GM19099 (cell line): ENCODE measurements around the gene AICDA.

ENCODE experiments used
- POLR2A ChIP-seq: IDR thresholded peaks from 3 replicates; pipeline ENCODE4 v1.6.1; 2011; ENCODE audit warnings: low read depth; ENCODE audit not compliant: insufficient read length; ENCODE audit errors: extremely low read depth

Gene AICDA

DNA sequence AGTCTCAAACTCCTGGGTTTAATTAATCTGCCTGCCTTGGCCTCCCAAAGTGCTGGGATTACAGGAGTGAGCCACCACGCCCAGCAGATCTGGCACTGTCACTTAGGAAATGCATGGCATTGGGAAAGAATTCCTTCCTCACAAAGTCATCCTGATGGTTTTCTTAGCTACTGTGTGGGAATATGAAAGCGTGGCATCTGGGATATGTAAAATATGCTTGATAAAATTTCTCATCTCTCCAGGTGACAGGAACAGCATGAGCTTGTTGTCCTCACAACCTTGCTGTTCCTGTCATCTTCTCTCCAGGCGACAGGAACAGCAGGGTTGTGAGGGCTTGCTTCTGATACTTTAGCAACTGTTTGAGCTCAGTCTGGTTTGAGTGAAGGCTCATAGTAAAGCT is 16.1 kb upstream of the AICDA start:
- TF ChIP-seq POLR2A, result no peak

DNA sequence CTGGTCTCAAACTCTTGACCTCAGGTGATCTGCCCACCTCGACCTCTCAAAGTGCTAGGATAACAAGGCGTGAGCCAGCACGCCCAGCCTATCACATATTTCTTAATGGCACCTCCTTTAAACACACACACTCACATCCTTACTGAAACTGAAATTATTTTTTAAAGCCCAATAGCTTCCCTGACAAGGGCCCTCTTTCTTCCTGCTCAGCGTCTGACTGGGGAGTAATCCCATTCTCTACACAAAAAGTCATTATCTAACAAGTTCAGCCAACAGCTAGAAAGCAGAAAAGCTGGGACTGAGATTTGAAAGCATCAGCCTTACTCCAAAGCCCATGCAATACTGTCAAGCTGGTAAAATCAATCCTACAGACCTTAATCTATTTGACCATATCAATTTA is 10.0 kb upstream of the AICDA start:
- TF ChIP-seq POLR2A, result no peak

DNA sequence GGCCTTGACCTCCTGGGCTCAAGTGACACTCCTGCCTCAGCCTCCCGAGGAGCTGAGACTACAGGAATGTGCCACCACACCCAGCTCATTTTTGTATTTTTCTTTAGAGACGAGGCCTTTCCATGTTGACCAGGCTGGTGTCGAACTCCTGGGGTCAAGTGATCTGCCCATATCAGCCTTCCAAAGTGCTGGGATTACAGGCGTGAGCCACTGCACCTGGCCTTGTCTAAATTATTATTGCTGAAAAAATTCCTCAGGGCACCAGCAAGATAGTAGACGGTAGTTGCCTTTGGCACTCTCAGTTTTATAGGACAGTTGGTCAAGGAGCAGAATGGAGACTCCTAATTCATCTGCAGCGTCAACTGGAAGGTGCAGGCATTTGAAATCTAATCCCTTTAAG is 2.5 kb upstream of the AICDA start:
- TF ChIP-seq POLR2A, result no peak

GRCh38 chr12:8609061-8609570 is 3.5 kb downstream of the AICDA start:
- no peak for TF ChIP-seq POLR2A

GRCh38 chr12:8606890-8607289 is 5.8 kb downstream of the AICDA start:
- TF ChIP-seq POLR2A, result no peak

DNA sequence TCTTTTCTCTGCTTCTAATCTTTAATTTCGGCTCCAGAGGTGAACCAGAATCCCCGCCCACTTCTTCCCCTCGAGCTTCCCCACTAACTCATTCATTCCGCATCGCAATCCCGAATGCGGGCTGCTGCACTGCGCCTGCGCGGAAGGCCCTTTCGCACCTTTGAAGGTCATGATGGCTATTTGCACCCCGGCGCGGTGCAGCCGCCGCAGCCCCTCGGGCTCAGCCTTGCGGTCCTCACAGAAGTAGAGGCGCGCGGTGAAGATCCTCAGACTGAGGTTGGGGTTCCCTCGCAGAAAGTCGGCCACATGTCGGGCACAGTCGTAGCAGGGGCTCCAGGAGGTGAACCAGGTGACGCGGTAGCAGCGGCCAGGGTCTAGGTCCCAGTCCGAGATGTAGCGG is 7.6 kb downstream of the AICDA start:
- no peak for TF ChIP-seq POLR2A

GRCh38 chr12:8603856-8604255 is 8.8 kb downstream of the AICDA start:
- TF ChIP-seq POLR2A, result no peak

- TF ChIP-seq POLR2A, result no peak
Measured at GRCh38 chr12:8603286-8603685, 9.4 kb downstream of the AICDA start.

DNA sequence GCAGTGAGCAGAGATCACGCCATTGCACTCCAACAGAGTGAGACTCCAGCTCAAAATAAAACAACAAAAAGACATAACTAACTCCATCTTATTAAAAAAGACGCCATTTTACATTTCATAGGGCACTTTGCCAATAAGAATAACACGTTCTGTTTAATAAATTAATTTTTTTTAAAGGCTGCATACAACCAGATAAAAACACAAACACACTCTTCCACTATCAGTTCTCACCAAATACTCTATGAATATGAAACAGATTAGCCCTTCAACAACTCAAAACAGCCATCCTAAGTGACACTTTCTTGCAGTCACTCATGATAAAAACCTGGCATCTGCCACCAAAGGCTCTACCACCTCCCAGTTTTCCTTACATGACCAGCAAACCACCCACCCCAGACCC is 16.1 kb downstream of the AICDA start:
- no peak for TF ChIP-seq POLR2A

- TF ChIP-seq POLR2A, result no peak
Measured at GRCh38 chr12:8594072-8594471, 18.6 kb downstream of the AICDA start.

DNA sequence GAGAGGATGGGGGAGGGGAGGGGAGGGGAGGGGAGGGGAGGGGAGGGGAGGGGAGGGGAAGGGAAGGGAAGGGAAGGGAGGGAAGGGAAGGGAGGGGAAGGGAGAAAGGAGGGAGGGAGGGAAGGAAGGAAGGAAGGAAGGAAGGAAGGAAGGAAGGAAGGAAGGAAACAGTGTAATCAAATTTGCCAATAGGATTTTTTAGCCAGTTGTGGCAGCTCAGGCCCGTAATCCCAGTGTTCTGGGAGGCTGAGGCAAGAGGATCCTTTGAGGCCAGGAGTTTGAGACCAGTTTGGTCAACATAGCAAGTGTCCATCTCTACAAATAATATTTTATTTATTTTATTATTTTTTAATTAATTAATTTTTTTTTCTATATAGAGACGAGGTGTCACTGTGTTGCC is 19.4 kb downstream of the AICDA start:
- no peak for TF ChIP-seq POLR2A

GRCh38 chr12:8590842-8591545 is 21.7 kb downstream of the AICDA start:
- TF ChIP-seq POLR2A, result no peak

GRCh38 chr12:8589679-8590078 is 23.0 kb downstream of the AICDA start:
- no peak for TF ChIP-seq POLR2A

GRCh38 chr12:8584004-8584403 is 28.7 kb downstream of the AICDA start:
- TF ChIP-seq POLR2A, result no peak

DNA sequence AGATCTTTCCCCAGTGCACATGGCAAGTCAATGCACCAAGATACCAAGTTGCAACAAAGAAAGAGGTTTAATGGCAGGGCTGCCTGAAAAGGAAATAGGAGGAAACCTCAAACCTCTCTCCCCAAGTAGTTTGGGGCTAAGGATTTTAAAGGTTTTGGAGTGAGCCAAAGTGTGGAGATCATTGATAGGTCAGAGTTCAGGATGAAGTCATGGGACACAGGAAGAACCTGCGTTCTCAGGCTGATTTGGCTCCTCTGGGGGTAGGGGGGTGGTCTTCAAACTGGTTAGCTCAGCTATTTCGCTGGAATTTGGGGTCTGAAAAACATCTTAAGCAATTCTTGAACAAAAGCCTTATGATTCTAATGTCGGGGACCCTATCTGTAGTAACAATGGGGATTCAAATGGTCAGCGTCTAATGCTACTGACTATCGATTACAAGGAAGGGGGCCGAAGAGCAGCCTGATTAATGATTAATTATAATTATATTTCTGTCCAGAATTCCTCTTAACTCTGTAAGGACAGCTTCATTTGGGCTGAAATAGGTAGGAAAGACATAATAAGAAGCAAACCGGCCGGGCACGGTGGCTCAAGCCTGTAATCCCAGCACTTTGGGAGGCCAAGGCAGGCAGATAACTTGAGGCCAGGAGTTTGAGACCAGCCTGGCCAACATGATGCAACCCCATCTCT is 31.4 kb downstream of the AICDA start:
- TF ChIP-seq POLR2A, result no peak

DNA sequence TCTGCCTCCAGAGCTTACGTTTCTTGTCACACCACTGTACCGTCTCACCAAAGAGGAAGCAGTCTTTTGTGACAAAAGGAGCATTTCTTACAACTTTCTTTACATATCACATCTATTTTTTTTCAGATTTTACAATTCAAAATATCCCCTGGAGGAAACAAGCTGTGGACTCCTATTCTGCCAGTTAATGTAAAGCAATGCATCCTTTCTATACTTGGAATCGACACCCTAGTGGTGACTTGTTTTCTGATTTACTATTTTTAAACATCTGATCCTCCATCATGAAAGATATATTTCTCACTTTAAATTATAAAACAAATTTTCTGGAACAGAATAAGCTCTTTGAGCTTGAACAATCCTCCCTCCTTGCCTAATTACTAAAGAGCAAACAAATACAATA is 34.8 kb downstream of the AICDA start:
- no peak for TF ChIP-seq POLR2A
